HCT116 (cell line): ENCODE data around the gene TMEM62. TPM values are rescaled to one million over a fixed set of nuclear protein-coding genes. Genes with fewer than 3 reads are reported as not detected.

Experiments used
- ATAC-seq: fragments of 200-7000 bp; cut with Tn5 transposase; 2 replicates; pipeline ENCODE4 v1.9.1; 2020; ENCODE audit warnings: mild to moderate bottlenecking, moderate library complexity
- BruUV-seq: library from RNA; stranded (reverse); fragments of 400-500 nt; replicated peaks from 2 replicates; lab custom pipeline; 2021; lab: Mats Ljungman, UMichigan
- CTCF ChIA-PET: fragments of 300-600 bp; sonication (Branson Sonifier 250); formaldehyde crosslinking; loops from one replicate; lab custom pipeline; 2021; ENCODE audit warnings: antibody characterized with exemption; lab: Charles Lee
- POLR2A ChIA-PET: fragments of 300-600, 350-600 bp; sonication (Branson Sonifier 250); formaldehyde crosslinking; loops from one replicate; lab custom pipeline; 2021; ENCODE audit warnings: antibody characterized with exemption; lab: Charles Lee
- RAD21 ChIA-PET, 2 experiments: fragments of 300-600 bp; sonication (Branson Sonifier 250); formaldehyde crosslinking; loops; one replicate each; lab custom pipeline; 2023; ENCODE audit warnings: low total read pairs in 2 of 2; ENCODE audit not compliant: uncharacterized antibody in 2 of 2, unreplicated experiment in 2 of 2, low non-redundant PET in 1 of 2; lab: Charles Lee
- DNase-seq: peaks from one replicate; pipeline ENCODE4 v3.0.0-alpha.2; 2010; ENCODE audit warnings: low read depth, low spot score
- H2AFZ ChIP-seq: fragments of 200-600 bp; shearing (Covaris generic), sonication (generic); 2 replicates; pipeline ENCODE4 v1.6.1; 2017; ENCODE audit warnings: low read depth, mixed run types, mixed read lengths, antibody characterized with exemption, low read length; ENCODE audit not compliant: poor library complexity, severe bottlenecking
- H3K27ac ChIP-seq: 2 replicates; pipeline ENCODE4 v1.5.1; 2012; ENCODE audit warnings: low read depth, low read length
- H3K27me3 ChIP-seq: fragments of 200-600 bp; sonication (generic); 2 replicates; pipeline ENCODE4 v1.6.1; 2016; ENCODE audit warnings: mixed run types, low read length, mixed read lengths; ENCODE audit not compliant: insufficient read depth
- H3K36me3 ChIP-seq, 2 experiments: fragments of 200-500 bp in 1 of 2; fragments of 200-600 bp in 1 of 2; sonication (Bioruptor generic) in 1 of 2; sonication (generic) in 1 of 2; 2 replicates each; pipeline versions ENCODE4 v1.5.1 to v1.6.1; 2014 to 2016; ENCODE audit warnings: low read length in 2 of 2, inconsistent platforms in 1 of 2, mixed read lengths in 1 of 2, mixed run types in 1 of 2; ENCODE audit not compliant: insufficient read depth in 2 of 2, control insufficient read depth in 1 of 2
- H3K4me1 ChIP-seq, 2 experiments: fragments of 200-600 bp in 1 of 2; sonication (generic) in 1 of 2; 2 replicates each; pipeline versions ENCODE4 v1.5.1 to v1.6.1; 2012 to 2017; ENCODE audit warnings: low read length in 2 of 2, inconsistent platforms in 1 of 2, mild to moderate bottlenecking in 1 of 2, mixed read lengths in 1 of 2, mixed run types in 1 of 2, moderate library complexity in 1 of 2; ENCODE audit not compliant: insufficient read depth in 2 of 2, control insufficient read depth in 1 of 2
- H3K4me2 ChIP-seq: fragments of 200-600 bp; sonication (generic); 2 replicates; pipeline ENCODE4 v1.6.1; 2017; ENCODE audit warnings: mixed run types, low read length, mixed read lengths
- H3K4me3 ChIP-seq, 2 experiments: fragments of 200-600 bp in 1 of 2; sonication (generic) in 1 of 2; replicated peaks in 1 of 2; 2 replicates each; pipeline ENCODE4 v1.5.1; 2011 to 2016; ENCODE audit warnings: low read length in 2 of 2, control low read depth in 1 of 2, low read depth in 1 of 2, mild to moderate bottlenecking in 1 of 2, mixed read lengths in 1 of 2, mixed run types in 1 of 2
- H3K79me2 ChIP-seq: fragments of 200-600 bp; sonication (generic); 2 replicates; pipeline ENCODE4 v1.6.1; 2017; ENCODE audit warnings: mild to moderate bottlenecking, mixed run types, low read length, moderate library complexity, mixed read lengths; ENCODE audit not compliant: insufficient read depth
- H3K9ac ChIP-seq: fragments of 200-600 bp; sonication (generic); 2 replicates; pipeline ENCODE4 v1.6.1; 2016; ENCODE audit warnings: low read length, mixed read lengths
- H3K9me2 ChIP-seq: fragments of 200-600 bp; sonication (generic), shearing (Covaris generic); 2 replicates; pipeline ENCODE4 v1.6.1; 2017; ENCODE audit warnings: mixed run types, mild to moderate bottlenecking, moderate library complexity; ENCODE audit not compliant: insufficient read depth
- H3K9me3 ChIP-seq, 2 experiments: fragments of 200-500 bp in 1 of 2; fragments of 200-600 bp in 1 of 2; sonication (Bioruptor generic) in 1 of 2; sonication (generic) in 1 of 2; 2 replicates each; pipeline ENCODE4 v1.6.1; 2014 to 2017; ENCODE audit warnings: low read length in 2 of 2, mixed read lengths in 2 of 2, inconsistent platforms in 1 of 2, low read depth in 1 of 2, mild to moderate bottlenecking in 1 of 2, mixed run types in 1 of 2, moderate library complexity in 1 of 2; ENCODE audit not compliant: control insufficient read depth in 1 of 2, insufficient read depth in 1 of 2
- H4K20me1 ChIP-seq: fragments of 200-600 bp; sonication (generic), shearing (Covaris generic); 2 replicates; pipeline ENCODE4 v1.6.1; 2017; ENCODE audit warnings: mixed run types, mild to moderate bottlenecking, moderate library complexity; ENCODE audit not compliant: insufficient read depth
- CBX3 ChIP-seq: IDR thresholded peaks from 2 replicates; pipeline ENCODE4 v1.6.1; 2012; ENCODE audit warnings: low read depth
- EGR1 ChIP-seq: IDR thresholded peaks from 2 replicates; pipeline ENCODE4 v1.6.1; 2012; ENCODE audit warnings: low read depth
- EZH2phosphoT487 ChIP-seq: fragments of 200-600 bp; IDR thresholded peaks from 2 replicates; pipeline ENCODE4 v1.6.1; 2018; ENCODE audit warnings: antibody characterized with exemption, borderline replicate concordance
- FOSL1 ChIP-seq: IDR thresholded peaks from 2 replicates; pipeline ENCODE4 v1.6.1; 2012; ENCODE audit warnings: low read depth
- JUND ChIP-seq: IDR thresholded peaks from 2 replicates; pipeline ENCODE4 v1.6.1; 2012
- POLR2AphosphoS5 ChIP-seq: IDR thresholded peaks from 2 replicates; pipeline ENCODE4 v1.6.1; 2011; ENCODE audit warnings: mild to moderate bottlenecking, low read depth, low read length, moderate library complexity
- RAD21 ChIP-seq: IDR thresholded peaks from 2 replicates; pipeline ENCODE4 v1.6.1; 2012; ENCODE audit warnings: low read depth, mild to moderate bottlenecking
- SIN3A ChIP-seq: IDR thresholded peaks from 2 replicates; pipeline ENCODE4 v1.6.1; 2012; ENCODE audit warnings: low read depth
- TCF7L2 ChIP-seq: IDR thresholded peaks from 2 replicates; pipeline ENCODE4 v1.7.0; 2011; ENCODE audit warnings: borderline replicate concordance, inconsistent platforms; ENCODE audit not compliant: insufficient read depth, insufficient read length; ENCODE audit errors: extremely low read depth
- YY1 ChIP-seq: IDR thresholded peaks from 2 replicates; pipeline ENCODE4 v1.6.1; 2011; ENCODE audit warnings: low read length, low read depth, moderate library complexity, mild to moderate bottlenecking; ENCODE audit not compliant: insufficient replicate concordance; ENCODE audit errors: extremely low read depth
- ZBTB33 ChIP-seq: IDR thresholded peaks from 2 replicates; pipeline ENCODE4 v1.6.1; 2011; ENCODE audit warnings: mild to moderate bottlenecking, low read length, moderate library complexity; ENCODE audit not compliant: insufficient replicate concordance; ENCODE audit errors: extremely low read depth
- ZFX ChIP-seq: fragments of 450-650 bp; IDR thresholded peaks from 2 replicates; pipeline ENCODE4 v1.6.1; 2017
- intact Hi-C: fragments of 100-400 bp; cut with micrococcal nuclease; formaldehyde crosslinking; loops from 2 replicates; pipeline ENCODE4 v1.10.0; 2022
- total RNA-seq: library from RNA; stranded (reverse); gene quantifications from one replicate; pipeline ENCODE4 v1.2.1, GENCODE V29; 2021; ENCODE audit not compliant: unreplicated experiment

The TMEM62 gene
- total RNA-seq, 1 experiment from 2014 or later: 8.8 TPM

GRCh38 chr15:43168192-43169107 lies 35.1 kb downstream of the TMEM62 start:
- POLR2A ChIA-PET: no interaction called here
- Histone ChIP-seq H3K4me1 (no peaks in the 10 kb centered on the region), H3K36me3 (peaks cover 0 to 4% of the 10 kb centered on the region in 2 experiments; a peak in 1 of 4 replicates), H2AFZ (no peak overlapping the region), H3K27ac (no peak overlapping the region), H3K79me2 (no peaks in the 10 kb centered on the region), H3K9me3 (no peaks in the 10 kb centered on the region), H3K9ac (no peak overlapping the region), H3K4me3 (no peak overlapping the region), H3K4me2 (no peak overlapping the region), H3K9me2 (no peaks in the 10 kb centered on the region), H4K20me1 (no peaks in the 10 kb centered on the region), H3K27me3 (no peaks in the 10 kb centered on the region)
- TF ChIP-seq RAD21: no peak
- no peak for TF ChIP-seq CBX3
- no peak for TF ChIP-seq FOSL1
- no peak for TF ChIP-seq JUND
- no peak for TF ChIP-seq YY1
- no peak for TF ChIP-seq SIN3A
- TF ChIP-seq POLR2AphosphoS5: no peak
- no peak for TF ChIP-seq EZH2phosphoT487
- no peak for TF ChIP-seq TCF7L2
- TF ChIP-seq ZFX: no peak
- TF ChIP-seq ZBTB33: no peak
- TF ChIP-seq EGR1: no peak
- CTCF ChIA-PET: no interaction called here
- ATAC-seq (no peak), DNase-seq (no peak)
- RAD21 ChIA-PET: no interaction called here
- no TSS peak for BruUV-seq
- intact Hi-C loops: no loop called here
